Ramos (cell line): ENCODE measurements around the gene PPP2R2C.

Source experiments
- in situ Hi-C: fragments of 300-500 bp; cut with MboI; formaldehyde crosslinking; loops from one replicate; pipeline ENCODE4 v1.14.3; 2022; ENCODE audit warnings: low sequenced_read_pairs; ENCODE audit not compliant: unreplicated experiment

The PPP2R2C gene

DNA sequence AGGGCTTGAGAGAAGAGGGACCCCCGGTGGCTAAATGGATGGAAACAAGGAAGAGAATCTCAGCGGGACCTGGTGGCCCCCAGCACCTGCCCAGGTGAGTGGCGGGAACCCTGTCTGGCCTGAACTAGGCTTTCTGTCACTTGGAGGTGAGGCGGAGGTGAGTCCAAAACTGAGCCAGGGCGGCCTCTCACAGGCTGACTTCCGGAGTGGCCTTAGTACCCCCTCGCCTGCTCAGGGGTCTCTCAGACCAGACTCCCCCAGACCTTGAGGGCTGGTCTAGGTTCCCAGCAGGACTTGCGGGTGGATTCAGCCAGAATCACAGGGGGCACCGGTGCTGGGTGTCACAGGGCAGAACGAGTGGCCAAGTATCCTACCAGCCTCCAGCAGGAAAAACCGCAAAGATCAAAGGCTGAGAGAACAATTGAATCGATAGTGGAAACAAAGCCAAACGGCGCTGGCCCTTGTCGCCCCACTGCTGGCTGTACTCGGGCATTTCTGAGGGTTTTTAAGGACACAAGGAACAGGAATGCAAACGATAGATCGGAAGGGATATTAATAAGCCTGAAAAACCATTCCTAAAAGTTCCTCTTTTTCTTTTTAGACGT is 135.0 kb downstream of the PPP2R2C start:
- in situ Hi-C loops, result no loop called here

DNA sequence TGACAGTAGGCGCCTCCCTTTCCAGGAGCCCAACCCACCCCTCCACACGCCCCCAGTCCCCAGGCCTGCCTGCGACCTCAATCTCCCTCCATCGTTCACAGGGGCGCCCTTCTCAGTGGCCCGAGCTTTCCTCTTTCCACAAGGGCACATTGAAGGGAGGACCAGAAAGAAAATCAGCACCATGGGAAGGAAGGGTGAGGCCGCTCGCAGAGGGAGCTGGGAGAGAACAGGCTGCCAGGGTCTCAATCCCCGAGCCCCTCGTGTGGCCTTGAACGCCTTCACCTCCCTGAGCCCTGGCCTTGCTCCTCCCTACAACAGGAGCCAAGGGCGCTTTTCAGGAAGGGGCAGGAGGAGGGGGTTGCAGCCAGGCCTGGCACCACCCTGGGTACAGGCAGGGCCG is 136.2 kb downstream of the PPP2R2C start:
- in situ Hi-C loops, result no loop called here

- in situ Hi-C loops, result no loop called here
These were observed 137.3 kb downstream of the PPP2R2C start for GRCh38 chr4:6335040-6335590.

DNA sequence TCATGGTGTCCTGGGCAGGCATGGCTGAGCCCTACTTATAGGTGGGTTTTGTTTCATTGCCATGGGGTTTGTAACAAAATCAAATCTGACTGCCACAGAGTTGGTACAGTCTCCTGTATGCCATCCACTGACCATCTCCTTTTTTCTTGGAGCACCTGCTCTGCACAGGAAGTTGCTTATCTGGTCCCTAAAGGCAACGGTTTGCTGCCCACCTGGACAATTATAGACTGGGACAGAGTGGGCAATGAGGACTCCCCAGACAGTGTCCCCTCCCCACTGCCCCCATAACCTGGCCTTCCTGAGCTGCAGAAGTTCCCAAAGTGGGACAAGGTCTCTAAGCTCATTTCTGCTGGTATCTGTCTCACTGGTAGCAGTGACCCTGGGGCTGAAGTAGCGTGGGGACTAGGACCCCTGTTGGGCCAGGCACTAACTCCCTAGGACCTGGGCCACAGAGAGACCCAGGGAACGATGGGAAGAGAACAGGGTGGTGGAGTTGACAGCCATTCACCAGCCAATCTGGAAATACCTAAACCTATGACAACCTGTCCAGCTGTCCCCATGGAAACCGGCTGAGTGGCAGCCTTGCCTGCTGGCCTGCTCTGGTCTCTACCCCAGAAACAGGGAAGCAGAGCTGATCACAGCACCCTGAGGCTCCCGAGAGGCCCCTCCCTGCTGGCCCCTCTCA is 138.1 kb downstream of the PPP2R2C start:
- in situ Hi-C loops, result no loop called here

- in situ Hi-C loops, result no loop called here
These were observed 138.9 kb downstream of the PPP2R2C start for GRCh38 chr4:6333301-6334202.

- in situ Hi-C loops, result no loop called here
These were observed 139.8 kb downstream of the PPP2R2C start for GRCh38 chr4:6332669-6333050.

DNA sequence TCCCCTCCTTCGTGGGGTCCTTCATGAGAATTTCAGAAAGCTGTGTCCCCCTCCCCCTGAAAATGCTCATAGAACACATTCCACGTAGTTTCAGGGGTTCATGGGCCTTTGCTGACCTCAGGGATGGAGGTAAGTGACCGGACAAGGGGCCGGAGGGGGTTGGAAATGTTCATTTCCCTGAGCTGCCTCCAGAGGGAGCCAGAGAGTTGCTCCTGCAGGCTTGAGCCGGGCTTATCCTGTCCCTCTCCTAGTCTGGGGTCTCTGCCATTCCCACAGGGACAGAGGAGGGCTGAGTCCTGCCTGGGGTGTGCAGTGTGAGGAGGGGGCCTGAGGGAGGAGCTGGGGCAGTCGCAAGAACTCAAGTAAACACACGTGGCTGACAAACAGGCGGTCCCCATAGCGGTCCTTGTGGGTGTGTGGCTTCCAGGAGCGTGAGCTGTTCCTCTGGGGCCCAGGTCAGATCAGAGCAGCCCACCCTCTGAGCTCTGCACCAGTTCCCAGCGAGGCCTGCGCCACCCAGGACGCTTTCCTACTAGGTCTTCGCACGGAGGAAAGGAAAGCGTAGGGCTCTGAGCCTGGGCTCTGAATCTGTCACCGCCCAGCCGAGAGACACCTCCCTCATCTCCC is 140.3 kb downstream of the PPP2R2C start:
- in situ Hi-C loops, result no loop called here

GRCh38 chr4:6331468-6331867 is 140.9 kb downstream of the PPP2R2C start:
- in situ Hi-C loops, result no loop called here

GRCh38 chr4:6331018-6331417 is 141.4 kb downstream of the PPP2R2C start:
- in situ Hi-C loops, result no loop called here

DNA sequence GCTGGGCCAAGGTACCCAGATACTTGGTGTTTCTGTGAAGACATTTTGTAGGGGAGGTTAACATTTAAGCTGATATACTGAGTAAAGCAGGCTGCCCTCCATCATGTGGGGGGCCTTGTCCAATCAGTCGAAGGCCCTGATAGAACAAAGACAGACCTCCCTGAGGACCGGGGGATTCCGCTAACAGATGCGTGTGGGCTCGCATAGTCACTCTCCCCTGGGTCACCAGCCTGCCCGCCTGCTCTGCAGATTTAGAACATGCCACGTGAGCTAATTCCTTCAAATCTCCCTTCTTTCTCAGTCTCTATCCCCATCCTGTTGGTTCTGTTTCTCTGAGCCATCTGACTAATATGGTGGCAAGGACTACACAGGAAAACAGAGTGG is 142.0 kb downstream of the PPP2R2C start:
- in situ Hi-C loops, result no loop called here

DNA sequence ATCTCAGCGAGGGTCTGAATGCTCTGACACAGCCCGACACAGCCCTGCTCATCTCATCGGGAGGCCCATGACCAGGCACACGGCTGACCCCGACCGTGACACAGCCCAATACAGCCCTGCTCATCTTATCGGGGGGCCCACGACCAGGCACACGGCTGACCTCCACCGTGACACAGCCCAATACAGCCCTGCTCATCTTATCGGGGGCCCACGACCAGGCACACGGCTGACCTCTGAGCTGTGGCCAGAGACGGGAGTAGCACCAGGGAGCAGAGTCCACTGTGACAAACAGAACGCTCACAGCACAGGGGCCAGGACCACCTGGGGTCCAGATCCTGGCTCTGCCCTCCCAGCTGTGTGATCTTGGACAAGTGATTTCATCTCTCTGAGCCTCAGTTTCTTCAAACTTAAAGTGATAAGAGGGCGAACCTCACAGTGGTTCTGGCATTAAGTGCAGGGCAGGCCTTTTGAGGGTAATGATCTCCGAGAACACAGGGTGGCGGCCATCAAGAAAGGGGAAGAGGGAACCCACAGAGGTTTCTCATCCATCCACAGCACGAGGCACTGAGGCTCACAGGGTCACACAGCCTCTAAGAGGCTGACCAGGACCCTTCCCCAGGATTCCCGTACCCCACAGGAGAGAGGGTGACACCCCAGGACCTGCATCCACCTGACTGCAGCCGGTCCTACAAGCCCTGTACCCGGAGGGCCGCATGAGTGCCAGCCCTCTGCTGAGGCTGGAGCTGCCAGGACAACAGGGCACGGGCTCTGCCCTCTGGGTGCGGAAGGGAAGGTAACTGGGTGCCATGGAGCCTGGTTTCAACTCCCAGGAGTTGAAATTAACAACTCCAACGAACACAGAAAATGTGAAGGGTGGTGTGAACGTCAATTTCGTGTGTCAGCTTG is 142.7 kb downstream of the PPP2R2C start:
- in situ Hi-C loops, result loop anchor here (5.0 to 10.0 kb wide), 2 partner anchors 67 to 335 kb away; no protein-coding TSS in a partner anchor

GRCh38 chr4:6328526-6328925 is 143.9 kb downstream of the PPP2R2C start:
- in situ Hi-C loops, result loop anchor here (5.0 to 10.0 kb wide), 2 partner anchors 66 to 334 kb away; no protein-coding TSS in a partner anchor

DNA sequence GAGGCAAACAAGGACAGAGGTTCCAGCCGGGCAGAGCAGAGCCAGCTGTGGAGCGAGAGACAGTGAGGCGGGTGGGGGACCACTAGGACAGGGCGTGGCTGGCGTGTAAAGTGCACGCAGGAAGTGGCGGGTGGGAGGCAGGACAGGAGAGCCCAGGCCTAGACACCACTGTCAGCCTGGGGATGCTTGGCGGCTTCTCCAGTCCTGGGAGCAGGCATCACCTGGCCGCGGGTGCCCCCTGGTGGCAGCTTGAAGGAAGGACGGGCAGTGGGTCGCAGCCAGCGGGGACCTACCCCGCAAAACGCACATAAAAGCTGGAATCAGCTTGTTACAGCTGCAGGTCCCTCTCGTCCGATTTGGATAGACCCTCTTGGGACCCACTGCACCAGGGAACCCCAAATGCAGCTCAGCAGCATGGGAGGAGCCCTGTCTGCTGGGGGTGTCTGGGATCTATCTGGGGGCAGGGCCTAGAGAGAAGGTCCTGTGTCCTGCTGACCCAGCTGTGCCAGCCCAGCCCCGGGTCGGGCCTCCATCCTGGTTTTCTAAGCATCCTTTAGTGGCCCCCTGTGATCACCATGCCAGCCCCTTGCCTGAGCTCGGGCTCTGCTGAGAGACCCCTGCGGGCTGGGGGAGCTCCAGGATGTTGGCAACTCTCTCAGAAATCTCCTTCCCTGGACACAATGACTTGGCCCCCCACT is 145.0 kb downstream of the PPP2R2C start:
- in situ Hi-C loops, result loop anchor here (5.0 to 10.0 kb wide), 2 partner anchors 65 to 333 kb away; no protein-coding TSS in a partner anchor

DNA sequence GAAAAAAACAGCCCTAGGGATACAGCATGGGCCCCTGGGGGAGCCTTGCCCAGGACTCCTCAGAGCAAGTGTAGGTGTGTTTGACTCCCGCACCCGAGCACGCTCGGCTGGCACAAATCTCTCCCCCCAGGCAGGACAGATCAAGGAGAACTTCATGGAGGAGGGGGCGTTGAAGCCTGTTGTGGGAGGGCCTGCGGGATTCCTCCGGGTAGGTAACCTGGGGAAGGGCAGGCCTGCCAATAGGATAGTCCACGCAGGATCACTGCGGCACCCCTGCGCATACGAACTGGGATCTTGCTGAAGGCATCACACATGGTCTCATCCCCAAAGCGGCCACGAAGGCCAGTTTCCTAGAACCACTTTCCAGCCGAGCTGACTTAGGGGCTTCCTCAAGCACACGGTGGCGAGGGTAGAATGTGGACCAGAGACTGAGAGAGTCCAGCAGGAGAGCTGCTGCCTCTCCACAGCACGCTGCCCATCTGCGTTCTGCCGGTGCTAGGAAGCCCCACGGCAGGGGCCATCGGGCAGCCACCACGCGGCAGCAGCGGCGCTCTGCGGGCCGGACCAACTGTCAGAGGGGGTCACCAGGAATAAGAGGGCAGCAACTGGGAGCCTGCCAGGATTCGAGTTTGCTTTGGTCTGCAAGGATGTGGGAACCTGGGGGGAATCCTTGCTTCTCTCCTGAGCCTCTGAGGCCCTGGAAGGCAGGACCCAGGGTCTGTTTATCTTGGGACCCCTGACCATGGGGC is 145.9 kb downstream of the PPP2R2C start:
- in situ Hi-C loops, result loop anchor here (5.0 to 10.0 kb wide), 2 partner anchors 64 to 332 kb away; no protein-coding TSS in a partner anchor

DNA sequence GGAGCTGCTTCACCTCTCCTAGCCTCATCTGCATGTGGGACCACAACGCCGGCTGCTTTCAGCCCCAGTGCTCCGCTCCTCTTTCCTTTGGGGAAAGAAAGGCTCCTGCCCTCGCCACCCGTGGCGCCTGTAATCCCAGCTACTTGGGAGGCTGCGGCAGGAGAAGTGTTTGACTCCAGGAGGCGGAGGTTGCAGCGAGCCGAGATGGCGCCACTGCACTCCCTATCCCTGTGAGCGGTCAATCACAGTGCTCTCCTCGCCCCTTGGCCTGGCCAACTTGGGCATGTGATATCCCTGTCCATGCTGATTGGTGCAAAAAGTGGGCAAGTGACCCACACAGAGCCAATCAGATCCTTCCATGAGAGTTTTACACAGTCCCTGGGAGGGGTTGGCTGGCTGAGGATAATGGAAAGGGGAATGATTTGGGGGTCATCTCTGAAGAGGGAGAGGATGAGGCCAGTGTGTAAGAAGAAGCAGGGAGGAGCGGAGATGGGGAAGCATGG is 146.6 kb downstream of the PPP2R2C start:
- in situ Hi-C loops, result loop anchor here (5.0 to 10.0 kb wide), 2 partner anchors 64 to 331 kb away; no protein-coding TSS in a partner anchor

- in situ Hi-C loops, result loop anchor here (5.0 to 10.0 kb wide), 2 partner anchors 63 to 330 kb away; no protein-coding TSS in a partner anchor
These were observed 147.2 kb downstream of the PPP2R2C start for GRCh38 chr4:6324999-6325787.
